Right lobe of liver (tissue), 4 donors: ENCODE data around the gene RIOK2.

ENCODE experiments used
- POLR2A ChIP-seq: fragments of 450-650 bp; IDR thresholded peaks from one replicate; pipeline ENCODE4 v1.6.1; 2017; ENCODE audit warnings: antibody characterized with exemption, mild to moderate bottlenecking
- TF ChIP-seq, protein P1 (sequence below), 4 donors: fragments of 200-600 bp in 3 of 4; fragments of 450-650 bp in 1 of 4; IDR thresholded peaks; one replicate each; pipeline versions ENCODE4 v1.5.1 to v1.8.0; 2016 to 2022; ENCODE audit warnings: antibody characterized with exemption in 4 of 4, mild to moderate bottlenecking in 2 of 4
- donor health status: DM: no; HTN: no; CAD: no.
- donor health status: DM: no; HTN: no; CAD: no.
- donor health status: DM: no; HTN: yes; CAD: no.

DNA sequence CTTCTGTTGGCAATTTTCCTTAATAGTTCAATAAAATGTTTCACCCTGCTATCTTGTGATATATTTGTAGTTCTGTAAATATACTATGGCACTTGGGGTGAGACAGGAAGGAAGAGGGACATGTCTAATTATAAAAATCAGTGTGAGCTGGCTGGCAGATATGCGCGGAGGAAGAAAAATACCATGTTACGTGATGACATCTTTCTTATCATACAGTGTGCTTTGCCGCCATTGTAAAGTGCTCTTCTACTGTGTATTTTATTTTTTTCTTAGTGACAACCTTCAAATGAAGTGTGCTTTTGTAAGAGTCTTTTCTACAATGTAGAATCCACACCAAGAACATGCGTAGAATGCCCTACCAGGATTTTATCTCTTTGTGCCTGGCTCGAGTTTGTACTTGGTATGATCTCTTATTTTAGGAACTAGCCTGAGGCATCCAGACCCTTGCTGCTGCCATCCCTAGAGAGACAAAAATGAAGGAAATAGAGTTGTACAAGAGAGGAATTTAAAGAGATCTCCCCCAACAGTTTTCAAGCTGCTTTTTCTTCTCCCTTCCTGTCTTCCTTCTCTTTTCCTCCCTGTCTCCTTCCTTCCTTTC, 46.7 kb upstream of the RIOK2 start:
- no peak for TF ChIP-seq POLR2A
- TF ChIP-seq, protein P1, sequence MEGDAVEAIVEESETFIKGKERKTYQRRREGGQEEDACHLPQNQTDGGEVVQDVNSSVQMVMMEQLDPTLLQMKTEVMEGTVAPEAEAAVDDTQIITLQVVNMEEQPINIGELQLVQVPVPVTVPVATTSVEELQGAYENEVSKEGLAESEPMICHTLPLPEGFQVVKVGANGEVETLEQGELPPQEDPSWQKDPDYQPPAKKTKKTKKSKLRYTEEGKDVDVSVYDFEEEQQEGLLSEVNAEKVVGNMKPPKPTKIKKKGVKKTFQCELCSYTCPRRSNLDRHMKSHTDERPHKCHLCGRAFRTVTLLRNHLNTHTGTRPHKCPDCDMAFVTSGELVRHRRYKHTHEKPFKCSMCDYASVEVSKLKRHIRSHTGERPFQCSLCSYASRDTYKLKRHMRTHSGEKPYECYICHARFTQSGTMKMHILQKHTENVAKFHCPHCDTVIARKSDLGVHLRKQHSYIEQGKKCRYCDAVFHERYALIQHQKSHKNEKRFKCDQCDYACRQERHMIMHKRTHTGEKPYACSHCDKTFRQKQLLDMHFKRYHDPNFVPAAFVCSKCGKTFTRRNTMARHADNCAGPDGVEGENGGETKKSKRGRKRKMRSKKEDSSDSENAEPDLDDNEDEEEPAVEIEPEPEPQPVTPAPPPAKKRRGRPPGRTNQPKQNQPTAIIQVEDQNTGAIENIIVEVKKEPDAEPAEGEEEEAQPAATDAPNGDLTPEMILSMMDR (IDR thresholded peaks at IDR 0.05): no peak
